ENCODE results near the gene SETBP1.

SETBP1 gene

DNA sequence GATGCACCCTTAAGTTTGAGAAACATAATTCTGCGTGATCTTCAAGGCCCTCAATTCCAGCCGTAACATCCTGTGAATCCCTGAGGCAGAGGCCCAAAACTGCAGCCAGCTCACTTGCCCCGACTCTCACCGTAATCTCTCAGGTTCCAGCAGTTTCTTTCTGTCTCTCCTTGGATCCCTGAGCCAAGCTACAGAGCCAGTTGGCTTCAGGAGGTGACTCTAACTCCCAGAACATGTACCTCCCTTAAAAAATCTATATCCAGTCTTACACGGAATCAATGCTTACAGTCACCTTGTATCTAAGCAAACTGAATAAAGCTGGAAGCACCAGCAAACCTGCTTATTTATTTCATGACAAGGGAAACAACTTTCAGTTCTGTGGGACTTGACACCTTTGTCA is 300.4 kb downstream of the SETBP1 start:
- DNase-seq: no peak

- DNase-seq: no peak
These were observed 306.2 kb downstream of the SETBP1 start for GRCh38 chr18:44986933-44987332.

GRCh38 chr18:44987371-44987770 is 306.7 kb downstream of the SETBP1 start:
- DNase-seq: no peak

GRCh38 chr18:44988821-44989587 is 308.3 kb downstream of the SETBP1 start:
- DNase-seq: no peak

GRCh38 chr18:44996261-44996660 is 315.6 kb downstream of the SETBP1 start:
- no peak for DNase-seq

DNA sequence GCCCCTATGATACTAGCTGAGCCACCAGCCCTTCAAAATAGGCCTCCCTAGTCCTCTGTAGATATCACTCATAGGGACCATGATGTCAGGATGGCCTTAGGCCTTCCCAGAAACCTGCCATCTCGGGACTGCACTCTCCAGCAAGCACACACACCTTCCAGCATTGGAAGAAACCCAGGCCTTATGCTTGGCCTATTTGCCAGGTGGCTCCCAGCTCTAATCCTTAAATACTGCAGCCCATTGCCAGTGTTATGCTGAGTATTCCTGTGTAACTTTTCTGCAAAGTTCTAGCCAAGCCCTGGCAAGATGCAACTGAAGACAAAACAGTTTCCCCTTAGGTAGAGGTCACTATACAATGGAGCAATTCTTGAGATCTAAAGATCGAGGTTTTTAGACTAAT is 316.5 kb downstream of the SETBP1 start:
- peak in 1 of 14 donors; percentile 65 for DNase-seq

- no peak for DNase-seq
These were observed 317.7 kb downstream of the SETBP1 start for GRCh38 chr18:44998360-44998759.

DNA sequence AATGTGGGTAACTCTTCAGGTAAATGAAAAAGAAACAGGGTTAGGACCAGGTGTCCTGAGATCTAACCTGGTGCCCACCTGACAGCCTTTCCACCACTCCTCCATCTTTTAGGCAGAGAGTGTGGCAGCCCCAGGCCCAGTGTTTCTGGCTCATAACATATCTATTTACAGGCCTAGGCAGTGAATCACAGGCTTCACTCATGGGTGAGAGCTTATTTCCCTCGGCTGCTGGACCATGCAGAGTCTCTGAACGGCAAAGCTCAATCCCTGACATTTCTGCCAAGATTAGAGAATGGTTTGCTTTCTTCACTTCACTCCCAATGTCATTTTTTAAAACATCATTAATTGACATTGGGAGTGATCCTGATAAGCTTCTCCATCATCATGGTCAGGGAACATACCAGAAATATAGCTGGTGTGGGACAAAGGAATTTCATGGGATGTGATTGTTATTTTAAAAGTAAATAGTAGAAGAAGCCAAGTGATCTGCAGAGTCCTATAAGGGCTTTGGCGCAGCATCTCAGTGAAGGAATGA is 323.9 kb downstream of the SETBP1 start:
- DNase-seq: no peak

DNA sequence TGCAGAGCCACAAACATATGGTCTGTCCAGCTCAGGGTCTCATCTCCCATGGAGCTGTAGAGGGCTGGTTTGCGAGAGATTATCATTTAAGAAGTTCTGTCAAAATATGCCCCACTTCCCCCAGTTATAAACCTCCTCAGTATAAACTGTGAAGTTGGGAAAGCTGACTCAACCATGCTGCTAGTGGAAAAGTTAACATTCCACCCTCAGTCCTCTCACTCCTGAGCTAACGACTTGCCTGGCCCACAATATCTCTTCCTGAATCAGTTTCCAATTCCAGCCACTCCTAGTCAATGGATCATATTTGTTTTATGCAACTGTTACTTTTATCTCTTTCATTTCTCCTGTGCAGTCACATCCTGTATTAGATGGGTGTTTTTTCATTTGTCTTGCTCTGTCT is 326.2 kb downstream of the SETBP1 start:
- DNase-seq: no peak

- DNase-seq: no peak
These were observed 326.8 kb downstream of the SETBP1 start for GRCh38 chr18:45007531-45007930.

DNA sequence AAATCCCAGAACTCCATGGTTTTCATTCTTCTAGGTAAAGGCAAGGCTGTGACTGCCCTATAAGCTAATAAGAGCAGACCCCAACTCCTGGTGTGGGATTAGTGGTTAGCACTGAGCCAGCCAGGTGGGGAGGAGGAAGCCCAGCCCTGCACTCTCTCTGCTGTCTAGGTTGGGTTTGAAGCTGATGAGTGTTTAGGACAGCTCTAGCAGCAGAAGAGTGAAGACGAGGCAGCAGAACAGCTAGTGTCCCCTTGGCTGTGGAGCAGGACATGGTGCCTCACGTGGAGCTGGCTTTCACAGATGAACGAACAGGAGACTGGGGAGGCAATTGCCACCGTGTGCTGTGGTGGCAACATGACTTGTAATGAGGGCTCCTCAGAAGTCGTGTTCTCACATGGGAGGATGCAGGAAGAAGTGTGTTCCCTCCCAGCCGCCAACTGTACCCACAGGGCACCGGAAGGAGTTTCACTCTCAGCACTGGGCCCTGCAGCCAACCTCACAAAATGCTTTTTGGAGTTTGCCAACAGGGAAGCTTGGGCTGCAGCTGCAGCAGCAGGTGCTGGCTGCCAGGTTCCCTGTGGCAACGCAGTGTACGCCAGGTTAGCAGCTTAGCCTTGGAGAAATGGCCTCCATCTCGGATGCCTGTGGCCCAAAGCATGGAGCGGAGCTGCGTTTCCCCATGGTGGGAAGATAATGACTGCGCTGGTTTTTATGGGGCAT is 328.2 kb downstream of the SETBP1 start:
- peak in 1 of 14 donors; percentile 74 for DNase-seq

- DNase-seq: no peak
These were observed 329.1 kb downstream of the SETBP1 start for GRCh38 chr18:45009756-45010155.

DNA sequence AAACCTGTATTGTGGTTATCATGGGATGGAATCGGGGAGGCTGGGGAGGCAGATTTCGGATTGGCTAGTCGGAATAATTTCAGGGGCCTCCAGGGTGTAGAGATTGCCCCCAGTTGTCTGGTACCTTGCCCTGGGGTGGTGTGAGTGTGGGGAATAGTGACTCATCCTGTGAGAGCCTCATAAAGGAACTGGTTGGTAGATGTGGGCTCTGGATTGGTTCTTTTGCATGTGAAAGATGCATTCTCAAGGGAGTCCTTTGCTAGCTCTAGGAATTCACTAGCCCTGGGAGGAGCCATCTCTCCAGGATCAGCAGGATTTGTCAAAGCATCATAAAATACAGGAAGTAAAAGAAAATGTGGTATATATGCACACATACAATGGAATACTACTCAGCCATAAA is 331.6 kb downstream of the SETBP1 start:
- DNase-seq: no peak

- no peak for DNase-seq
These were observed 333.4 kb downstream of the SETBP1 start for GRCh38 chr18:45014047-45014501.

DNA sequence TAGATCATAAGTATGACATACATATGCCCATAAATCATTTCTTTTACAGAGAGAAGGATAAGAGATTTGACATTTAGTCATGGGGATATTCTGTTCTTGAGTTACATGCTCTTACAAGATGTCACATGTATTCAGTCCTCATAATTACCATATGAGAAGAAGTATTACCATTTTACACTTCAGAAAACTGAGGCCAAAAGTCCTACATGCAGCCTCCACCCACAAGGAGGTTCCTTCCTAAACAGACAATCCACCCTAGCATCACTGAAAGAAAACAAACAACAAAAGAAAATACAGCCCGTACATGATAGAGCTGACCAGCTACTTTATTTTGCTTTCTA is 335.1 kb downstream of the SETBP1 start:
- no peak for DNase-seq

- no peak for DNase-seq
These were observed 338.8 kb downstream of the SETBP1 start for GRCh38 chr18:45019469-45019868.

DNA sequence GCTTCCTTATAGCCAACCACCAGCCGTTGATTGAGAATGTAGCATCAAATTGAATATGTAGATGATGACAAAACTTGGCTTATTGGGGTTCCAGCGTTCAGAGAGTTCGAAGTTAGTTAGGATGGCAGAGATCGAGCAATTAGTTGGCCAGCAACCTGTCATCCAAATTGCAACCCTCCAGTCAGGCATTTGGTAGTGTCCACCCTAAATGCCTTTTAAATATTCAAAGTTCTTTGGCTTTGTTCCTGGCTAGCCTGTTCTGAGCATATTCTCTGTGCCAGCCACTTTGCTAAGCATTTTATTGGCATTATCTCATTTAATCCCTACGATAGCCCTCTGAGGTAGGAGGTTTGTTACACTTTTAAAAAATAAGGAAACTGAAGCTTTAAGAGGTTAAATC is 342.8 kb downstream of the SETBP1 start:
- no peak for DNase-seq

DNA sequence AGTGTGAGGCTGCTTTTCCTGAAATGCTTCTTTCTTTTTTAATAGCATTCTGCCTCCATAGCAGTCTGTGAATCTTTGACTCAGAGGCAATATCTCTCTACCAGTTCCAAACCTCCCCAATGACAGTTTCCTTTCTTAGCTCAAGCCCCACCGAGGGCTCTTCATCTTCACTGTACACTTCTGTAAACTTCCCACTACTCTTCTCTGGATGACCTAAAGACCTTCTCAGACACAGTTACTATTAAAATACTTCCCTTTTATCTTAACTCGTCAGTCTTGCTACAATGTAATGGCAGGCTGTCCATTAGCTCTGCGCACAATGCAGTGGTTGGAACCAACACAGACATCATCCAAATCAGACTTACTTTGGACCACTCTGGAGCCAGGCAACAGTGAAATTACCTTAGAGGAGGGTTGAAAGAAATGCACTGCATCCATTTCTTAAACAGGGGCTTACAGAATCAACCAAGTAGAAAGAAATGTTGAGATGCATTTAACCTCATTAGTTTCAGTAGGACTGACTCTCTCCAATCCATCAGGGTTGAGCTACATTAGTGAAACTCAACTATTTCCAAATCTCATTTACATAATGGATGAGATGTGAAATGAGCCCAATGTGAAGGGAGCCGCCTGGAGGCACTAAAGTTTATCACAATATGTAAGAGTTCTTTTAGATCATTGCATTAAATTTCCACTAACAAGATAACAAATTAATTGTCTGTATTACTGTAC is 343.8 kb downstream of the SETBP1 start:
- no peak for DNase-seq

DNA sequence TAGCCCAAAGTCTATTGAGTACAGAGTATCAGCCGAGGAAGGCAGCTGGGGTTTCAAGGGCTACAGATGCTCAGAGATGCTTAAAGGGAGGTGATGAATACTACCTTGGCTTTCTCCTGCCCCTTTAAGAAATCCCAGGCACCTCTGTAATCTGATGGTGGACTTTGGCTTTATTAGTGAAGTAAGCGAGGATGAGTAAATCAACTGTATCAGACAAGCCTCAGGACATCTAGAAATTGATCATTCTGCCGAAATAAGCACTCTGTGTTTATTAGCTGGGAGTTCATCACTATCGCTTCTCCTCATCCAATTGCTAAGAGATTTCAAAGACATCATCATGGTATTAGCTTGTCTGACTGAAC is 344.4 kb downstream of the SETBP1 start:
- no peak for DNase-seq

DNA sequence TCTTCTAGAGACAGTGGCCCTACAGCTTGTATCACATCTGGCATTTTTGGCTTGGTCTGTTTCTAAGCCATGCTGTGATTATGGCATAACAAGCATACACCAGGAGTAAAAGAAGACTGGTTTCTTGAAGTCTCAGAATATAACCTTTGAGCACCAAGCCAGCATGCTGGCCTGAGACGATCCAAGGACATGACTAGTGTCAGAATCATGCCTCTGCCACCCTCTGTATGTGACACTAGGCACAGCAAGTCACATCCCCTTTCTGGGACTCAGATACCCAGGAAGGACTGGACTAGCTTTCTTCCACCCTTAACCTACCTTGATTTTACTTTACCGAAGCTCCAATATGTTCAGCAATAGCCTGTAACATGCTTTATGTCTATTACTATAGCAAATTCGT is 345.5 kb downstream of the SETBP1 start:
- DNase-seq: no peak

GRCh38 chr18:45034179-45034578 is 353.5 kb downstream of the SETBP1 start:
- no peak for DNase-seq

DNA sequence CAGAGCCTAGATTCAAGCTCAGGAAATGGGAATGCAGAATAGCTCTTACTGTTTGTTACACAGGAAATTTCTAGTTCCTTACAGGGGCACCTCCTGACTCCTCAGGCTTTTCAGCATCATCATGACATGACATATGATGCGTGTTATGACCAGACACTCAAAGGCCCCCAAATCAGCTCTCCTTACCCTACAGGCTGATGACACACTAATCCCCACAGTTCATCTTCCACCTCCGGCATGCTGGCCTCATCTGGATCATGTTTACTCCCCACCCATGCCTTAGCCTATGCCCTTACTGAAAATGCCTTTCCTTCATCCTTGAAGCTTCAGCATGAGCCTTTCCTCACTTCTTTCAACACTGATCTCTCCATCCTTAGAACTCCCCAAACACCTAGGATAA is 356.9 kb downstream of the SETBP1 start:
- no peak for DNase-seq

DNA sequence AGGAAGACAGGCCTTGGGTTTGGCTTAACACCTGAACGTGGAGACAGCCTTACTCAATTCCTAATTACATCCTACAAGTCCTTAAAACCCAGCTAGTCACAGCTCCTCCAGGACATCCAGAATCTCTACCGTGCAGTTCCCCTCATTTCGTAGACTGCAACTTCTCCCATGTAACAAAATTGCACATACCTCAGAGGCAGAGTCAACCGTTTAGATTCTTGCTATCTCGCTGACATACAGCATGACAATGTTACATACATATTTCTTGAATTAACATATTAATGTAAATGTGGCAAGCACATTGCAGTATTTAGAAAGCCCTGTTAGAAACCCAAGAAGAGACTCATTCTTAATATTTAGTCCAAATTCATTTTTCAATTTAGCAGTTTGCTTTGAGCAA is 358.7 kb downstream of the SETBP1 start:
- no peak for DNase-seq
